Renal pelvis (tissue), 4 donors: ENCODE data around the gene BHLHE40. TPM values are rescaled to one million over a fixed set of nuclear protein-coding genes. Genes with fewer than 3 reads are reported as not detected.
A peak's percentile ranks its signal among the peaks of the same experiment; 100 is the strongest.

Experiments
- DNase-seq: peaks from one replicate; pipeline ENCODE4 v3.0.0-alpha.2; 2013
- polyA plus RNA-seq, 3 donors: library from polyadenylated mRNA; unstranded; fragments of 120-200 nt; gene quantifications; one replicate each; pipeline ENCODE4 v1.2.1, GENCODE V29; 2013; ENCODE audit not compliant: insufficient read length in 3 of 3

The BHLHE40 gene
- polyA plus RNA-seq, 3 donors = 24.2 to 25.4 (median 24.7) TPM

- no peak for DNase-seq
Measured at GRCh38 chr3:4981665-4982494, 2.6 kb downstream of the BHLHE40 start.

DNA sequence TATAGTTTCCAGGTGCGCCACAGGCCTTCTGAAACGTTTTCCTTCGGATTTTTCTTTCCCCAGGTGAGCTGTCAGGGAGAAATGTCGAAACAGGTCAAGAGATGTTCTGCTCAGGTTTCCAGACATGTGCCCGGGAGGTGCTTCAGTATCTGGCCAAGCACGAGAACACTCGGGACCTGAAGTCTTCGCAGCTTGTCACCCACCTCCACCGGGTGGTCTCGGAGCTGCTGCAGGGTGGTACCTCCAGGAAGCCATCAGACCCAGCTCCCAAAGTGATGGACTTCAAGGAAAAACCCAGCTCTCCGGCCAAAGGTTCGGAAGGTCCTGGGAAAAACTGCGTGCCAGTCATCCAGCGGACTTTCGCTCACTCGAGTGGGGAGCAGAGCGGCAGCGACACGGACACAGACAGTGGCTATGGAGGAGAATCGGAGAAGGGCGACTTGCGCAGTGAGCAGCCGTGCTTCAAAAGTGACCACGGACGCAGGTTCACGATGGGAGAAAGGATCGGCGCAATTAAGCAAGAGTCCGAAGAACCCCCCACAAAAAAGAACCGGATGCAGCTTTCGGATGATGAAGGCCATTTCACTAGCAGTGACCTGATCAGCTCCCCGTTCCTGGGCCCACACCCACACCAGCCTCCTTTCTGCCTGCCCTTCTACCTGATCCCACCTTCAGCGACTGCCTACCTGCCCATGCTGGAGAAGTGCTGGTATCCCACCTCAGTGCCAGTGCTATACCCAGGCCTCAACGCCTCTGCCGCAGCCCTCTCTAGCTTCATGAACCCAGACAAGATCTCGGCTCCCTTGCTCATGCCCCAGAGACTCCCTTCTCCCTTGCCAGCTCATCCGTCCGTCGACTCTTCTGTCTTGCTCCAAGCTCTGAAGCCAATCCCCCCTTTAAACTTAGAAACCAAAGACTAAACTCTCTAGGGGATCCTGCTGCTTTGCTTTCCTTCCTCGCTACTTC, 3.8 kb downstream of the BHLHE40 start:
- no peak for DNase-seq

DNA sequence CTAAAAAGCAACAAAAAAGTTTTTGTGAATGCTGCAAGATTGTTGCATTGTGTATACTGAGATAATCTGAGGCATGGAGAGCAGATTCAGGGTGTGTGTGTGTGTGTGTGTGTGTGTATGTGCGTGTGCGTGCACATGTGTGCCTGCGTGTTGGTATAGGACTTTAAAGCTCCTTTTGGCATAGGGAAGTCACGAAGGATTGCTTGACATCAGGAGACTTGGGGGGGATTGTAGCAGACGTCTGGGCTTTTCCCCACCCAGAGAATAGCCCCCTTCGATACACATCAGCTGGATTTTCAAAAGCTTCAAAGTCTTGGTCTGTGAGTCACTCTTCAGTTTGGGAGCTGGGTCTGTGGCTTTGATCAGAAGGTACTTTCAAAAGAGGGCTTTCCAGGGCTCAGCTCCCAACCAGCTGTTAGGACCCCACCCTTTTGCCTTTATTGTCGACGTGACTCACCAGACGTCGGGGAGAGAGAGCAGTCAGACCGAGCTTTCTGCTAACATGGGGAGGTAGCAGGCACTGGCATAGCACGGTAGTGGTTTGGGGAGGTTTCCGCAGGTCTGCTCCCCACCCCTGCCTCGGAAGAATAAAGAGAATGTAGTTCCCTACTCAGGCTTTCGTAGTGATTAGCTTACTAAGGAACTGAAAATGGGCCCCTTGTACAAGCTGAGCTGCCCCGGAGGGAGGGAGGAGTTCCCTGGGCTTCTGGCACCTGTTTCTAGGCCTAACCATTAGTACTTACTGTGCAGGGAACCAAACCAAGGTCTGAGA, 4.7 kb downstream of the BHLHE40 start:
- DNase-seq = no peak

- DNase-seq = no peak
Measured at GRCh38 chr3:4984511-4984864, 5.3 kb downstream of the BHLHE40 start.

GRCh38 chr3:4985330-4986174, 6.3 kb downstream of the BHLHE40 start:
- no peak for DNase-seq

DNA sequence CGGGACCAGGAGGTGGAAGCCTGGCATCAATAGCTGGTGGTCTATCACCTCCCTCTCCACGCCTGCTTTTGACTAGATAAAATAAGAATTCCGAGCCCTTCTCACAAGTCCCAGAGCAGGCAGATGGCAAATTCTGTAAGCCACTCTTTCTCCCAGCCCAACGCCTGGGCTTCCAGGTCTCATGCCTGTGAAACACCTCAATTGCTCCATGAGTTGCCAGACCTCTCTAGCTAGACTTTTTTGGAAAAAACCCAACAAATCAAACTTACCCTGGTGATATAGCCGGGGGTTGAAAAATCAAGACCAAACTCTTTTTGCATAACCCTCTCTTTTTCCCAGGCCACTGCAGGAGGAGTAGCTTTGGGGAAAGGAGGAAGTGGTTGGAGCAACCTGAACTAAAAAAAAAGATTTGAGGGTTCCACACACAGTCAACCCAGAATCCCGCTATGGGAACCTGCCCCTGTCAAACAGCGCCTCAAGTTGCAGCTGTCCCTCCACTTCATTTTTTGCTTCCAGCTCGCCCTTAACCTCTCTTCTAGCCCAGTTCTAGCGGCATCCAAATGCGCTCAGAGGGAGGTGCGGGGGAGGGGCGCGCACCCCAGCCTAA, 7.0 kb downstream of the BHLHE40 start:
- DNase-seq = no peak

DNA sequence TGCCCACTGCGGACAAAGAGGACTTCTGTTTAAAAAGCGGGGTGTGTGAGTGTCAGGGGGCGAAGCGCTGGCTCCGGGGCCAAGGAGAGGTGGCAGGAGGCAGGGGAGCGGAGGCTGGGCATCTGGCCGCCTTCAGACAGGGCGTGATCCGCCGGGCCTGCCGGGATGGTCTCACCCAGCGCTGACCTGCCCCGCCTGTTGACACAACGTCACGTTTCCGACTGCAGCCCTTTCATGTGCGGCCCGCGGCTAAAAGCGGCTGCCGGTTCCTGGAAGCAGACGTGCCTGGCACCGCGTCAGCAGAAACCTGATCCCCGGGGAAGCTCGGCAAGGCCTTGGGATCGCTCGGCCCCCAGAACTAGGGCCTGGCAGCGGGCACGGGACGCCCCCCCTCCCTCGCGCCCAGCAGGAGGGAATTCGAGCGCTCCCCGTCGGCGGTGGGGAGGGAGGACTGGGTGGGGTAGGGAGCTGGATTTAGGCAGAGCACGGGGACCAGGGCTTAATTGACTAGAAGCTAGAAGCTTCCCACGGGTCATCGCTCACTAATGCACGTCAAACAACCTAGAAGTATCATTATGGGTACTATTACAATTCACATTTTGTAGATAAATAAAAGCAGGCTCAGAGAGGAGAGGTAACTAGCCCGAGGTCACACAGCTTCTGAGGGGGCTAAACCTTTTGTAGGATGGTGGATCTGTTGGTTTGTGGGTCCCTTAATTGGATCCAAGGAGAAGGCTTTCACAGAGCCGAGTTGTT, 7.7 kb downstream of the BHLHE40 start:
- peak; percentile 96 for DNase-seq

DNA sequence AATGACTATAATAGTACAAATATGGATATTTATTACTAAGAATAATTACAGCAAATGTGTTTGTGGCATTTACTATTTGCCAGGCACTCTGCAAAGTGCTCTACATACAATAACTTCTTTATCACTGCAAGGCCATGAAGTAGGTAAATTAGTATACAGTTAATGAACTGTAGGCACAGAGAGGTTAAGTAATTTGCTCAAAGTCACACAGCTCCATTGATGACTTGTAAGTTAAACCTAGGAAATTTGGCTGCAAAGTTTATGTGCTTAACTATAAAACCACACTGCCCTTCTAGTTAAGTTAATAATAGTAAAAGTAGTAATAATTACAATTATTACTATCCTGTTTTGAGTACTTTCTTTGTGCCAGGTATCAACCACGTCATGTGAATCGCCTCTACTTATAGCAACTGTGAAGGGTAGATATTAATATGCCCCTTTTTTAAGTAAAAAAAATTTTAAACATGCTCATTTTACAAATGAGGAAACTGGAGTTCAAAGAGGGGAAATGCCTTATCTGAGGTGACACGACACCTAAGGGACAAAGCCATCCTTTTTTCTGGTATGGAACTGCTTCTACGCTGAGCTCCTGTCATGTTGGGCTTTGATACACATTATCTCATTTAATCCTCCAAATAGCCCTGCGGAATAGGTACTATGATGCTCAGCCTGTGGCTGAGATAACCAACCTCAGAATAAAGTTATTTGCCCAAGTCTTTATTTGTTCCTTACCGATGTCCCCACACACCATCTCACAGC, 8.5 kb downstream of the BHLHE40 start:
- no peak for DNase-seq

DNA sequence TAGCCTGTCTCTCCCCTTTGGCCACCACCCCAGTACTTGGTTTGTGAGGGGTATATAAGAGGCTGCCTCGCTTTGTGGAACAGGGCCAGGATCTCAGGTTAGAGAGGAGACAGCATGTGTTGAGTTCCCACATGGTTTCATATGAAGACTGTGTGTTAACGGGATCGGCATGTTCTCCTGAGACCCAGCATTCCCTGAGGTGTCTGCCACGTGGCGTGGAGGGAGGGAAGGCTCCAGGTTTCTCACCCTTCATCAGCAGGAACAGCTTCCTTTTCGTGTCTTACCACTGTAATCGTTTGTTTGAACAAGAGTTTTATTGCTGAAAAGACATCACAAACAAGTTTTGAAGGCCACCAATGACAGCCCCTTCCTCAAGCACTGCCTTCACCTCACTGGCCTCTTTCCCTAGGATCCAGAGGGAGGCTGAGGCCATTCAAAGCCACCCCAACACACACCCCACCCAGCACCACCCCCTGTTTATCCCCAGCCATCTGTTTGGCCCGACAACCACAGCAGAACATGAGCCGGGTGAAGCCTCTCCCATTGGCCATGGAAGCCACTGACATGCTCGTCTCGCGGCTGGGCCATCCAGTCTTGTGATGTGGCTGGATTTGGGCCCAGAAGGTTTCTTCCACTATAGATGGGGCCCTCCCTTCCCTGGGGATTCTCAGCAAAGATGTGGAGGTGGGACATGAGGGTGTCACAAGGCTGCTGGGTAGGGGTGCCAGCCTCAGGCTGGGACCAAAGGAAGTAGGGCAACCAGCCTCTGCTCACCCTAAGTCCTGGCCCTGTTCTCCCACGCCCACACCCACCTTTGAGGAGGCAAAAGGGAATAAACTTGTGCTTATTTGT, 10.0 kb downstream of the BHLHE40 start:
- DNase-seq = no peak

GRCh38 chr3:4990069-4990468, 10.8 kb downstream of the BHLHE40 start:
- DNase-seq = no peak

- DNase-seq = no peak
Measured at GRCh38 chr3:4992118-4992517, 12.9 kb downstream of the BHLHE40 start.

DNA sequence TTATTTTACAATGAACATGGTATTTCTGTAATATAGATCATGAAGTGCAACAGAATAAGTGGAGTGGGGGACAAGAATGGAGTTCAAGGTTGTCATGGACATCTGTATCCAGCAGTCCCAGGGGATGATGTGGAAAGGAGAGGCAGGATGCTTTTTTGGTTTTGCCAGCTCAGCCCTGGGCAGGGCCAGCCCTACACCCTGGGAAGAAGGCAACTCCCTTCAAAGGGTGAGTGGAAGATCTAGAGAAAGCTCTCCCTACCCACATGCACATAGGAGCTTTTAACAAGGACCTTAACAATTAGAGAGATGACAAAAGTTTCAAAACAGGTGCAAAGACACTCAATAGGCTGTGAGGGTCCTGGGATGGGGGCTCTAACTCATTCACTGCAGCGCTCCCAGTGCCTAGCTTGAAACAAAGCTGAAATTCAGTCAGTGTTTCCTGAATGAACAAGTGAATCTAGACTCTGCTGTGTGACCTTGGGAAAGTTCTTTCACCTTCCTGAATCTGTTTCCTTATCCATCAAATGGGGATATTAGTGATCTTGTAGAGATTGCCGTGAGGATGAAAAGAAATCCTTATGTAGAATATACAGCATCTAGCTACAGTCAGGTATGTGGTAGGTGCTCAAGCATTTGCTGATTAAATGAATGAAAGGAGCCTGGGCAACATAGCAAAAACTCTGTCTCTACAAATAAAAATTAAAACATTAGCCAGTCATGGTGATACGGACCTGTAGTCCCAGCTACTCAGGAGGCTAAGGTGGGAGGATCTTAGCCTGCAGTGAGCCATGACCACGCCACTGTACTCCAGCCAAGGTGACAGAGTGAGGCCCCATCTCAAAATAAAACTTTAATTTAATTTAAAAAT, 14.3 kb downstream of the BHLHE40 start:
- no peak for DNase-seq

DNA sequence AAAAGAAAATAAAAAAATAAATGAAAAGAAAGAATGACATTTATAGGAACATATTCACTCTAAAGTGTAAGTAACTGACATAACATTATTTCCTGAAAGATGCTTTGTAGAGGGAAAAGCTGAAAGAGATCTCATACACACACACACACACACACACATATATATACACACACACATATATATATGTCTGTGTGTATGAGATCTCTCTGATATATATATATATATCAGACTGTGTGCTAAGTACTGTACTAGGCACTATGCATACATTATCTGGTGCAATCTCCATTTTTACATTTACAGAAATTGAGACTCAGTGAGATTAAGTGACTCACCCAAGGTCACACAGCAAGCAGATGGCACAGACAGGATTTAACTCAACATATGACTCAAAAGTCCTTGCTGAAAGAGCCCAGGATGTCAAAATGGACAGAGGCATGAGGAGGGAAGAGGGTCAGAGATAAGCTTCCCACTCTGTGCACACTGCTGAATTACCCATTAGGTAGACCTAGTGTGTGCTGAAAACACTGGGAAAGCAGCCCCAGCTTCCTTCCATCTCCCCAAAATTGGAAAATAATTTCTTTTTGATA, 15.0 kb downstream of the BHLHE40 start:
- no peak for DNase-seq

- peak; percentile 55 for DNase-seq
Measured at GRCh38 chr3:4994823-4995499, 15.7 kb downstream of the BHLHE40 start.

GRCh38 chr3:4995500-4996053, 16.3 kb downstream of the BHLHE40 start:
- no peak for DNase-seq
